NB4 (cell line): ENCODE measurements around the gene CCDC158.
"Not testable (repeated sequence)": the region's sequence is repeated elsewhere in the genome, so short reads cannot be mapped to it uniquely, and the experiment has no call there.

ENCODE experiments used
- DNase-seq: peaks from one replicate; pipeline ENCODE4 v3.0.0; 2010; ENCODE audit warnings: low read depth
- H3K4me3 ChIP-seq: one replicate; pipeline ENCODE4 v1.5.1; 2011; ENCODE audit warnings: mild to moderate bottlenecking, low read depth, low read length, moderate library complexity
- CTCF ChIP-seq: IDR thresholded peaks from one replicate; pipeline ENCODE4 v1.5.1; 2012; ENCODE audit warnings: low read depth, low read length
- MYC ChIP-seq: IDR thresholded peaks from 2 replicates; pipeline ENCODE4 v1.6.1; 2011; ENCODE audit warnings: low read depth, low read length
- POLR2A ChIP-seq: IDR thresholded peaks from 2 replicates; pipeline ENCODE4 v1.6.1; 2011; ENCODE audit warnings: mild to moderate bottlenecking; ENCODE audit not compliant: insufficient read length; ENCODE audit errors: extremely low read depth
- TF ChIP-seq, protein P1 (sequence below): IDR thresholded peaks from 2 replicates; pipeline ENCODE4 v1.6.1; 2011; ENCODE audit warnings: low read depth, low read length

Gene CCDC158

GRCh38 chr4:76458297-76458696 is 37.4 kb upstream of the CCDC158 start:
- no peak overlapping the region for H3K4me3 ChIP-seq
- TF ChIP-seq MYC (no peak), POLR2A (no peak), CTCF (no peak)
- TF ChIP-seq, protein P1, sequence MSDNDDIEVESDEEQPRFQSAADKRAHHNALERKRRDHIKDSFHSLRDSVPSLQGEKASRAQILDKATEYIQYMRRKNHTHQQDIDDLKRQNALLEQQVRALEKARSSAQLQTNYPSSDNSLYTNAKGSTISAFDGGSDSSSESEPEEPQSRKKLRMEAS = no peak
- DNase-seq = no peak

GRCh38 chr4:76457885-76458284 is 36.9 kb upstream of the CCDC158 start:
- DNase-seq = no peak
- TF ChIP-seq MYC = no peak
- no peak for TF ChIP-seq CTCF
- TF ChIP-seq POLR2A = no peak
- TF ChIP-seq, protein P1 = no peak

DNA sequence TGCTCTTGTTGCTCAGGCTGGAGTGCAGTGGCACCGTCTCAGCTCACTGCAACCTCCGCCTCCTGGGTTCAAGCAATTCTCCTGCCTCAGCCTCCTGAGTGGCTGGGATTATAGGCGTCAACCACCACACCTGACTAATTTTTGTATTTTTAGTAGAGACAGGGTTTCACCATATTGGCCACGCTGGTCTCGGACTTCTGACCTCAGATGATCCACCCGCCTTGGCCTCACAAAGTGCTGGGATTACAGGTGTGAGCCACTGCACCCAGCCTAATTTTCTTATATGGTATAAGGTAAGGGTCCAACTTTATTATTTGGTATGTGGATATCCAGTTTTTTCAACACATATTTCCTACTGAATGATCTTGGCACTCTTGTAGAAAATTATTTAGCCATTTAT is 33.1 kb upstream of the CCDC158 start:
- H3K4me3 ChIP-seq, DNase-seq: not testable (repeated sequence)

More at GRCh38 chr4:76457885-76458284, 36.9 kb upstream of the CCDC158 start:
- H3K4me3 ChIP-seq = no peak overlapping the region

DNA sequence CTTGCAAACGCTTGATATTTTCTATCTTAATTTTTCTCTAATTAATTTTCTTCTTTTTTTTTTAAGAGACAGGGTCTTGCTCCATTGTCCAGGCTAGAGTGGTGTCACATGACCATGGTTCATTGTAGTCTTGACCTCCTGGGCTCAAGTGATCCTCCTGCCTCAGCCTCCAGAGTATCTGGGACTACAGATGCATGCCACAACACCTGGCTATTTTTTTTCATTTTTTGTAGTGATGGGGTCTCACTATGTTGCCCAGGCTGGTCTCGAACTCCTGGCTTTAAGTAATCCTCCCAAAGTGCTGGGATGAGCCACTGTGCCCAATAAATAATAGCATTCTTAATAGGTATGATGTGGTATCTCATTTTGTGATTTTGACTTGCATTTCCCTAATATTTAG is 32.3 kb upstream of the CCDC158 start:
- no peak overlapping the region for H3K4me3 ChIP-seq
- no peak for TF ChIP-seq MYC
- TF ChIP-seq, protein P1 = no peak
- TF ChIP-seq POLR2A = no peak
- no peak for TF ChIP-seq CTCF
- DNase-seq = no peak

DNA sequence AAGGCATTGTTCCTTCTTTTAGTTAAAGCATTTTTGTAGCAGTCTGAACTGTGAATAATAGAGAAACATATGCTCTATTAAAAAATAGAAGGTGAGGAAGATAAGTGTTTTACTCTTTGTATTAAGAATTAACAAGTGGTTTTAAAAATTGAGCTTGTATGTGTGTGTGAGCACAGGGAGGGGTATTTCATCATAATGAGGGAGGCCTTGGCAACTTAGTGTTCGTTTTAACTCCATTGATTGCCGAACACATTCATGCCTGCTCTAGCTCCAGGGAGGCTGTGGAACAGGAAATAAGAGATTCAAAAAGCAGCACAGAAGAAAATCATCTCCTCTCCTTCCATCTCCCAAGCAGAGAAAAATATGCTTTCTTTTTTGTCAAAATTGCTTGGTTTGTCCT is 28.9 kb upstream of the CCDC158 start:
- TF ChIP-seq POLR2A (no peak), MYC (no peak), CTCF (no peak)
- TF ChIP-seq, protein P1 = no peak
- DNase-seq = no peak
- no peak overlapping the region for H3K4me3 ChIP-seq

- TF ChIP-seq POLR2A (no peak), CTCF (no peak), MYC (no peak)
- TF ChIP-seq, protein P1 = no peak
- DNase-seq = no peak
- H3K4me3 ChIP-seq = no peak overlapping the region
These were observed 28.4 kb upstream of the CCDC158 start for GRCh38 chr4:76449362-76449767.
